Measurements from ENCODE around the gene PRKCA.
"Not testable (repeated sequence)": the region's sequence is repeated elsewhere in the genome, so short reads cannot be mapped to it uniquely, and the experiment has no call there.

PRKCA gene

GRCh38 chr17:66355510-66355909, 53.1 kb downstream of the PRKCA start:
- no peak for DNase-seq

- no peak for DNase-seq
These were observed 54.6 kb downstream of the PRKCA start for GRCh38 chr17:66357037-66357436.

- DNase-seq = no peak
These were observed 56.9 kb downstream of the PRKCA start for GRCh38 chr17:66359351-66359750.

GRCh38 chr17:66360961-66361565, 58.6 kb downstream of the PRKCA start:
- DNase-seq = not testable (repeated sequence)

GRCh38 chr17:66364508-66364907, 62.1 kb downstream of the PRKCA start:
- no peak for DNase-seq

- no peak for DNase-seq
These were observed 62.6 kb downstream of the PRKCA start for GRCh38 chr17:66364990-66365490.

- DNase-seq = no peak
These were observed 63.5 kb downstream of the PRKCA start for GRCh38 chr17:66365903-66366302.

- DNase-seq = no peak
These were observed 64.7 kb downstream of the PRKCA start for GRCh38 chr17:66367107-66367506.

- DNase-seq = no peak
These were observed 67.4 kb downstream of the PRKCA start for GRCh38 chr17:66369830-66370229.

- no peak for DNase-seq
These were observed 69.1 kb downstream of the PRKCA start for GRCh38 chr17:66371561-66371960.

- no peak for DNase-seq
These were observed 69.8 kb downstream of the PRKCA start for GRCh38 chr17:66372182-66372581.

GRCh38 chr17:66373079-66373478, 70.7 kb downstream of the PRKCA start:
- no peak for DNase-seq

- peak; percentile 90 for DNase-seq
These were observed 71.8 kb downstream of the PRKCA start for GRCh38 chr17:66373944-66374817.

GRCh38 chr17:66375121-66375520, 72.7 kb downstream of the PRKCA start:
- DNase-seq = no peak

GRCh38 chr17:66378296-66378695, 75.9 kb downstream of the PRKCA start:
- no peak for DNase-seq

- no peak for DNase-seq
These were observed 77.1 kb downstream of the PRKCA start for GRCh38 chr17:66379544-66379943.

- no peak for DNase-seq
These were observed 77.6 kb downstream of the PRKCA start for GRCh38 chr17:66379996-66380395.

- no peak for DNase-seq
These were observed 79.4 kb downstream of the PRKCA start for GRCh38 chr17:66381701-66382362.

- no peak for DNase-seq
These were observed 80.9 kb downstream of the PRKCA start for GRCh38 chr17:66383333-66383732.

GRCh38 chr17:66386498-66387351, 84.3 kb downstream of the PRKCA start:
- DNase-seq = no peak

- no peak for DNase-seq
These were observed 85.1 kb downstream of the PRKCA start for GRCh38 chr17:66387392-66387981.

GRCh38 chr17:66392783-66393437, 90.5 kb downstream of the PRKCA start:
- no peak for DNase-seq
